Uterus (tissue), 2 donors: ENCODE results near the gene FST.

Experiments used
- CTCF ChIP-seq, 4 experiments: fragments of 200-600 bp in 2 of 4; fragments of 450-650 bp in 2 of 4; sonication (generic) in 2 of 4; IDR thresholded peaks; one replicate each; pipeline ENCODE4 v1.5.1; 2016 to 2019; ENCODE audit warnings: antibody characterized with exemption in 4 of 4, mild to moderate bottlenecking in 2 of 4, moderate library complexity in 1 of 4
- POLR2A ChIP-seq, 2 donors: fragments of 450-650 bp; IDR thresholded peaks; one replicate each; pipeline ENCODE4 v1.6.1; 2016; ENCODE audit warnings: antibody characterized with exemption in 2 of 2, mild to moderate bottlenecking in 1 of 2, moderate library complexity in 1 of 2

DNA sequence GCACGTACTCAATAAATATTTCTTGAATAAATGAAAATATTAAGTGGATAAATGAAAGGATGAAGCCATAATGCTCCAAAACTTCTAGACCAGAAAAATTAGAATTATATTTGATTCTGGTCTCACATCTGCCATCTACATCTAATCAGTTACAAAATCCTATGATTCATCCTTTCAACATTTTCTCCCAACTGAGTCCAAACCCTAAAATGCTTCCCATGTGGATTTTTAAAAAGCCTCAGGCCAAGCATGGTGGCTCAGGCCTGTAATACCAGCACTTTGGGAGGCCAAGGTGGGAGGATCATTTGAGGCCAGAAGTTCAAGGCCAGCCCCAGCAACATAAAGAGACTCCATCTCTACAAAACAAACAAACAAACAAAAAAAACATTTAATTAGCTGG is 31.6 kb upstream of the FST start:
- no peak for TF ChIP-seq CTCF (IDR thresholded peaks at IDR 0.05)
- no peak for TF ChIP-seq POLR2A (IDR thresholded peaks at IDR 0.05)
